H9 (cell line): ENCODE data around the gene ZNF652. TPM values are rescaled to one million over a fixed set of nuclear protein-coding genes. Genes with fewer than 3 reads are reported as not detected.

Source experiments
- DNase-seq: peaks from one replicate; pipeline ENCODE4 v3.0.0-alpha.2; 2017
- H2AFZ ChIP-seq: one replicate; pipeline ENCODE4 v1.6.1; 2013; ENCODE audit warnings: mild to moderate bottlenecking, low read length, control low read depth, moderate library complexity
- H2AK5ac ChIP-seq: 2 replicates; pipeline ENCODE4 v1.6.1; 2013; ENCODE audit warnings: low read length, control low read depth, mixed read lengths; ENCODE audit not compliant: insufficient read length
- H2BK120ac ChIP-seq: one replicate; pipeline ENCODE4 v1.6.1; 2013; ENCODE audit warnings: low read depth, mild to moderate bottlenecking, low read length, control low read depth, inconsistent platforms; ENCODE audit not compliant: poor library complexity, severe bottlenecking
- H2BK12ac ChIP-seq: 2 replicates; pipeline ENCODE4 v1.6.1; 2013; ENCODE audit warnings: low read length, control low read depth, mixed read lengths, low read depth; ENCODE audit not compliant: insufficient read length
- H2BK15ac ChIP-seq: 2 replicates; pipeline ENCODE4 v1.6.1; 2013; ENCODE audit warnings: low read depth, low read length, control low read depth
- H2BK20ac ChIP-seq: one replicate; pipeline ENCODE4 v1.6.1; 2013; ENCODE audit warnings: low read depth, mild to moderate bottlenecking, low read length, control low read depth, inconsistent platforms; ENCODE audit not compliant: poor library complexity, severe bottlenecking
- H2BK5ac ChIP-seq: 2 replicates; pipeline ENCODE4 v1.6.1; 2013; ENCODE audit warnings: low read length, control low read depth, mixed read lengths; ENCODE audit not compliant: insufficient read length
- H3K14ac ChIP-seq: 2 replicates; pipeline ENCODE4 v1.6.1; 2013; ENCODE audit warnings: low read length, control low read depth; ENCODE audit not compliant: insufficient read depth
- H3K18ac ChIP-seq: 2 replicates; pipeline ENCODE4 v1.6.1; 2013; ENCODE audit warnings: low read depth, mild to moderate bottlenecking, mixed read lengths, low read length, control low read depth; ENCODE audit not compliant: insufficient read length
- H3K23ac ChIP-seq: 2 replicates; pipeline ENCODE4 v1.6.1; 2013; ENCODE audit warnings: low read length, control low read depth, mixed read lengths, low read depth; ENCODE audit not compliant: insufficient read length
- H3K23me2 ChIP-seq: 2 replicates; pipeline ENCODE4 v1.6.1; 2013; ENCODE audit warnings: low read depth, mild to moderate bottlenecking, mixed read lengths, low read length, control low read depth; ENCODE audit not compliant: insufficient read length, poor library complexity, severe bottlenecking
- H3K27ac ChIP-seq: 2 replicates; pipeline ENCODE4 v1.5.1; 2013; ENCODE audit warnings: low read length, control low read depth, mixed read lengths, low read depth; ENCODE audit not compliant: insufficient read length
- H3K27me3 ChIP-seq: 2 replicates; pipeline ENCODE4 v1.6.1; 2013; ENCODE audit warnings: low read length, control low read depth, inconsistent platforms; ENCODE audit not compliant: insufficient read depth
- H3K4ac ChIP-seq: 2 replicates; pipeline ENCODE4 v1.6.1; 2013; ENCODE audit warnings: low read depth, mild to moderate bottlenecking, control low read depth, inconsistent platforms, low read length, moderate library complexity
- H3K4me1 ChIP-seq: 2 replicates; pipeline ENCODE4 v1.6.1; 2013; ENCODE audit warnings: low read length, control low read depth, inconsistent platforms; ENCODE audit not compliant: insufficient read depth
- H3K4me2 ChIP-seq: 2 replicates; pipeline ENCODE4 v1.6.1; 2013; ENCODE audit warnings: low read length, control low read depth, mixed read lengths; ENCODE audit not compliant: insufficient read length, insufficient read depth
- H3K56ac ChIP-seq: 2 replicates; pipeline ENCODE4 v1.6.1; 2013; ENCODE audit warnings: low read depth, mild to moderate bottlenecking, mixed read lengths, low read length, control low read depth; ENCODE audit not compliant: insufficient read length
- H3K79me1 ChIP-seq: 2 replicates; pipeline ENCODE4 v1.6.1; 2013; ENCODE audit warnings: low read depth, mild to moderate bottlenecking, moderate library complexity, low read length, control low read depth, inconsistent platforms; ENCODE audit not compliant: insufficient read depth, poor library complexity, severe bottlenecking
- H3K79me2 ChIP-seq: 2 replicates; pipeline ENCODE4 v1.6.1; 2013; ENCODE audit warnings: low read length, control low read depth, inconsistent platforms; ENCODE audit not compliant: insufficient read depth
- H3K9ac ChIP-seq: 2 replicates; pipeline ENCODE4 v1.6.1; 2013; ENCODE audit warnings: low read length, control low read depth, mixed read lengths; ENCODE audit not compliant: insufficient read length; ENCODE audit errors: extremely low read depth
- H3K9me3 ChIP-seq: one replicate; pipeline ENCODE4 v1.6.1; 2013; ENCODE audit warnings: low read depth, low read length, inconsistent platforms; ENCODE audit not compliant: control insufficient read depth
- H3T11ph ChIP-seq: one replicate; pipeline ENCODE4 v1.6.1; 2013; ENCODE audit warnings: mild to moderate bottlenecking, low read length, control low read depth, inconsistent platforms
- H4K20me1 ChIP-seq: one replicate; pipeline ENCODE4 v1.6.1; 2013; ENCODE audit not compliant: control insufficient read depth, insufficient read length, insufficient read depth
- H4K5ac ChIP-seq: 2 replicates; pipeline ENCODE4 v1.6.1; 2013; ENCODE audit warnings: low read depth, mild to moderate bottlenecking, mixed read lengths, low read length, control low read depth; ENCODE audit not compliant: insufficient read length
- H4K8ac ChIP-seq: replicated peaks from 2 replicates; pipeline ENCODE4 v1.6.1; 2013; ENCODE audit warnings: low read length, control low read depth, mixed read lengths, low read depth; ENCODE audit not compliant: insufficient read length
- H4K91ac ChIP-seq: 2 replicates; pipeline ENCODE4 v1.6.1; 2013; ENCODE audit warnings: low read depth, mild to moderate bottlenecking, moderate library complexity, mixed read lengths, low read length, control low read depth; ENCODE audit not compliant: insufficient read length
- H3K27ac Mint-ChIP-seq, 3 experiments: 2 replicates in 2 of 3; 3 replicates in 1 of 3; pipeline ENCODE4 v1.8.0; 2020 to 2021; ENCODE audit warnings: mixed read lengths in 3 of 3, mild to moderate bottlenecking in 1 of 3, moderate library complexity in 1 of 3
- H3K27me3 Mint-ChIP-seq: 2 replicates; pipeline ENCODE4 v1.8.0; 2021; ENCODE audit warnings: low read depth, mild to moderate bottlenecking, moderate library complexity, mixed read lengths
- H3K36me3 Mint-ChIP-seq, 3 experiments: 2 replicates in 2 of 3; 3 replicates in 1 of 3; pipeline ENCODE4 v1.8.0; 2020 to 2021; ENCODE audit warnings: low read depth in 3 of 3, mixed read lengths in 3 of 3; ENCODE audit not compliant: insufficient read depth in 1 of 3
- H3K4me1 Mint-ChIP-seq, 2 experiments: 2 replicates each; pipeline ENCODE4 v1.8.0; 2020; ENCODE audit warnings: mixed read lengths in 2 of 2
- H3K4me3 Mint-ChIP-seq, 2 experiments: 2 replicates in 1 of 2; 3 replicates in 1 of 2; pipeline ENCODE4 v1.8.0; 2020 to 2021; ENCODE audit warnings: mild to moderate bottlenecking in 2 of 2, mixed read lengths in 2 of 2, moderate library complexity in 1 of 2
- H3K9me3 Mint-ChIP-seq, 2 experiments: 2 replicates in 1 of 2; 3 replicates in 1 of 2; pipeline ENCODE4 v1.8.0; 2020; ENCODE audit warnings: mild to moderate bottlenecking in 2 of 2, mixed read lengths in 2 of 2, moderate library complexity in 1 of 2
- WGBS: extraction: QIAGEN DNeasy Blood & Tissue Kit; methylation state at CpG from one replicate; pipeline ENCODE4 v1.1.7; 2013; ENCODE audit warnings: missing lambda C conversion rate, low lambda C conversion rate, mixed read lengths; ENCODE audit not compliant: insufficient read length; ENCODE audit errors: extremely low coverage; 5-methylcytosine and 5-hydroxymethylcytosine counted together
- total RNA-seq: library from RNA; stranded (reverse); gene quantifications from 2 replicates; pipeline ENCODE4 v1.2.1, GENCODE V29; 2021
- TF ChIP-seq, protein P1 (sequence below): fragments of 200-600 bp; sonication (generic); conservative IDR thresholded peaks from 3 replicates; pipeline ENCODE4 v1.8.0; 2021; ENCODE audit warnings: antibody characterized with exemption, mild to moderate bottlenecking

The ZNF652 gene
- total RNA-seq, 1 experiment from 2014 or later = 33.6 TPM

DNA sequence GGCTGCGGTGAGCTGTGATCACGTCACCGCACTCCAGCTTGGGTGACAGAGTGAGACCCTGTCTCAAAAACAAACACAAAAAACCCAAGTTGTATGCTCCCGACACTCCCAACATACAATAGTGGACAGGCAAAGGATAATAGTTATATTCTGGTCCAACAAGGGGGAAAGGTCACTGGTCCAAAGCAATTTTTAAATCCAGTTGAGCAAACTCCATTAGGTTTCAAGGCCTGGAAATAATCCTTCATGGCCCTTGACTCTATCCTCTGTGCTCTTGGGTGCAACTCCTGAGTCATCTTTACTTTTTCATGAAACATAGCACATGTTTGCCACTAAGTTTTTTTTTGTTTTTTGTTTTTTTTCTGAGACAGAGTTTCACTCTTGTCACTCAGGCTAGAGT is 81.1 kb downstream of the ZNF652 start:
- no peaks in the 10 kb centered on the region; the same call in 1 of the 2 replicates for H3K4me1 ChIP-seq
- no peak overlapping the region for H2BK15ac ChIP-seq
- H3K79me1 ChIP-seq = no peaks in the 10 kb centered on the region
- no peak overlapping the region for H2BK20ac ChIP-seq
- H3K4ac ChIP-seq = no peak overlapping the region
- H4K8ac ChIP-seq = no peak overlapping the region
- no peak overlapping the region for H3K4me3 Mint-ChIP-seq
- H3K27ac ChIP-seq = no peak overlapping the region
- no peak overlapping the region for H3K56ac ChIP-seq
- H2BK12ac ChIP-seq = no peak overlapping the region
- H4K20me1 ChIP-seq = no peaks in the 10 kb centered on the region
- H3T11ph ChIP-seq = no peak overlapping the region
- no peak overlapping the region for H2BK120ac ChIP-seq
- no peak overlapping the region for H2BK5ac ChIP-seq
- H2AK5ac ChIP-seq = no peak overlapping the region
- no peak overlapping the region for H3K14ac ChIP-seq
- no peak overlapping the region for H3K9ac ChIP-seq
- no peaks in the 10 kb centered on the region; the same call in none of the 2 replicates for H3K27me3 Mint-ChIP-seq
- H3K23ac ChIP-seq = no peak overlapping the region
- H3K79me2 ChIP-seq = no peaks in the 10 kb centered on the region
- peaks cover 21 to 30% of the 10 kb centered on the region in 2 experiments for H3K4me1 Mint-ChIP-seq
- no peak overlapping the region for H4K5ac ChIP-seq
- no peak overlapping the region for H2AFZ ChIP-seq
- H3K27me3 ChIP-seq = no peaks in the 10 kb centered on the region
- H3K4me2 ChIP-seq = no peak overlapping the region
- no peak overlapping the region for H4K91ac ChIP-seq
- no CpG with 5 or more reads among the region's 4 CpGs for WGBS
- no peaks in the 10 kb centered on the region; a peak in 1 of 7 replicates for H3K36me3 Mint-ChIP-seq
- TF ChIP-seq, protein P1, sequence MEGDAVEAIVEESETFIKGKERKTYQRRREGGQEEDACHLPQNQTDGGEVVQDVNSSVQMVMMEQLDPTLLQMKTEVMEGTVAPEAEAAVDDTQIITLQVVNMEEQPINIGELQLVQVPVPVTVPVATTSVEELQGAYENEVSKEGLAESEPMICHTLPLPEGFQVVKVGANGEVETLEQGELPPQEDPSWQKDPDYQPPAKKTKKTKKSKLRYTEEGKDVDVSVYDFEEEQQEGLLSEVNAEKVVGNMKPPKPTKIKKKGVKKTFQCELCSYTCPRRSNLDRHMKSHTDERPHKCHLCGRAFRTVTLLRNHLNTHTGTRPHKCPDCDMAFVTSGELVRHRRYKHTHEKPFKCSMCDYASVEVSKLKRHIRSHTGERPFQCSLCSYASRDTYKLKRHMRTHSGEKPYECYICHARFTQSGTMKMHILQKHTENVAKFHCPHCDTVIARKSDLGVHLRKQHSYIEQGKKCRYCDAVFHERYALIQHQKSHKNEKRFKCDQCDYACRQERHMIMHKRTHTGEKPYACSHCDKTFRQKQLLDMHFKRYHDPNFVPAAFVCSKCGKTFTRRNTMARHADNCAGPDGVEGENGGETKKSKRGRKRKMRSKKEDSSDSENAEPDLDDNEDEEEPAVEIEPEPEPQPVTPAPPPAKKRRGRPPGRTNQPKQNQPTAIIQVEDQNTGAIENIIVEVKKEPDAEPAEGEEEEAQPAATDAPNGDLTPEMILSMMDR = no peak
- H3K9me3 Mint-ChIP-seq = no peaks in the 10 kb centered on the region
- H3K18ac ChIP-seq = no peak overlapping the region
- no peak for DNase-seq
- no peak overlapping the region; a peak in 1 of 7 replicates for H3K27ac Mint-ChIP-seq
- H3K9me3 ChIP-seq = no peaks in the 10 kb centered on the region
- no peaks in the 10 kb centered on the region for H3K23me2 ChIP-seq
